K562 (cell line): ENCODE measurements around the gene CSRNP3. TPM values are rescaled to one million over a fixed set of nuclear protein-coding genes. Genes with fewer than 3 reads are reported as not detected.
A peak's percentile ranks its signal among the peaks of the same experiment; 100 is the strongest.

ENCODE experiments used
- ATAC-seq: fragments of 200-7000 bp; cut with Tn5 transposase; 3 replicates; pipeline ENCODE4 v1.9.1; 2020; ENCODE audit warnings: moderate library complexity
- Bru-seq: library from RNA; stranded (reverse); fragments of 400-500 nt; gene quantifications from one replicate; lab custom pipeline; 2021; lab: Mats Ljungman, UMichigan
- BruChase-seq, 2 experiments: library from RNA; stranded (reverse); fragments of 400-500 nt; gene quantifications; one replicate each; lab custom pipeline; 2021; lab: Mats Ljungman, UMichigan
- BruUV-seq: library from RNA; stranded (reverse); fragments of 400-500 nt; replicated peaks from 2 replicates; lab custom pipeline; 2021; lab: Mats Ljungman, UMichigan
- CTCF ChIA-PET: fragments of 300-600 bp; formaldehyde crosslinking; extraction: SDS; loops from one replicate; lab custom pipeline; 2021; ENCODE audit warnings: low intra/inter-chr PET ratio; lab: Yijun Ruan, JAX
- POLR2A ChIA-PET: fragments of 300-600, 350-650 bp; sonication (Branson Sonifier 250); formaldehyde crosslinking; extraction: SDS; loops from one replicate; lab custom pipeline; 2021; ENCODE audit warnings: antibody characterized with exemption, inconsistent platforms; lab: Yijun Ruan, JAX
- DNase-seq, 4 experiments: peaks; one replicate each; pipeline versions ENCODE4 v3.0.0 to v3.0.0-alpha.2; 2011 to 2018; ENCODE audit warnings: low spot score in 3 of 4, mixed read lengths in 3 of 4; ENCODE audit errors: extremely low read depth in 1 of 4
- FAIRE-seq: peaks from 2 replicates; lab custom pipeline; 2011; peaks lifted over from hg19 to GRCh38; lab: Jason Lieb, UNC
- H2AFZ ChIP-seq: 2 replicates; pipeline ENCODE4 v1.6.0; 2011; ENCODE audit warnings: low read depth, low read length, control low read depth, inconsistent platforms
- H3K27ac ChIP-seq: fragments of 200-600 bp; 3 replicates; pipeline ENCODE4 v1.8.0; 2011; ENCODE audit warnings: low read depth, mild to moderate bottlenecking, control low read depth, inconsistent platforms, low read length, moderate library complexity, mixed read lengths; ENCODE audit errors: extremely low read depth
- H3K27me3 ChIP-seq, 2 experiments: fragments of 300-600 bp in 1 of 2; 2 replicates in 1 of 2; 3 replicates in 1 of 2; pipeline versions ENCODE4 v1.6.0 to v1.8.0; 2011; ENCODE audit warnings: inconsistent platforms in 2 of 2, low read length in 2 of 2, mild to moderate bottlenecking in 1 of 2, mixed read lengths in 1 of 2, moderate library complexity in 1 of 2; ENCODE audit not compliant: control insufficient read depth in 2 of 2, insufficient read depth in 2 of 2
- H3K36me3 ChIP-seq: fragments of 300-600 bp; 3 replicates; pipeline ENCODE4 v1.8.0; 2011; ENCODE audit warnings: mild to moderate bottlenecking, low read length, inconsistent platforms; ENCODE audit not compliant: control insufficient read depth, insufficient read depth
- H3K4me1 ChIP-seq, 2 experiments: fragments of 200-600 bp in 1 of 2; replicated peaks in 1 of 2; 2 replicates in 1 of 2; 3 replicates in 1 of 2; pipeline versions ENCODE4 v1.5.1 to v1.8.0; 2011; ENCODE audit warnings: inconsistent platforms in 2 of 2, low read length in 2 of 2, mild to moderate bottlenecking in 1 of 2, mixed read lengths in 1 of 2, moderate library complexity in 1 of 2; ENCODE audit not compliant: control insufficient read depth in 2 of 2, insufficient read depth in 2 of 2
- H3K4me2 ChIP-seq: 2 replicates; pipeline ENCODE4 v1.6.1; 2011; ENCODE audit warnings: low read length, control low read depth, inconsistent platforms, mixed read lengths; ENCODE audit not compliant: insufficient read depth
- H3K4me3 ChIP-seq: fragments of 200-600 bp; sonication (generic), shearing (Covaris generic); 2 replicates; pipeline ENCODE4 v1.5.1; 2016; ENCODE audit warnings: control low read depth, inconsistent platforms
- H3K79me2 ChIP-seq: fragments of 200-600 bp; 3 replicates; pipeline ENCODE4 v1.8.0; 2011; ENCODE audit warnings: low read length, inconsistent platforms; ENCODE audit not compliant: control insufficient read depth, insufficient read depth
- H3K9ac ChIP-seq, 2 experiments: 2 replicates each; pipeline versions ENCODE4 v1.6.0 to v1.6.1; 2011; ENCODE audit warnings: low read depth in 2 of 2, low read length in 2 of 2, control low read depth in 1 of 2, inconsistent platforms in 1 of 2, mild to moderate bottlenecking in 1 of 2, mixed read lengths in 1 of 2; ENCODE audit not compliant: insufficient read depth in 1 of 2
- H3K9me1 ChIP-seq: one replicate; pipeline ENCODE4 v1.6.0; 2011; ENCODE audit warnings: inconsistent platforms, mild to moderate bottlenecking, low read length, moderate library complexity; ENCODE audit not compliant: control insufficient read depth, insufficient read depth
- H3K9me3 ChIP-seq: replicated peaks from 2 replicates; pipeline ENCODE4 v1.5.1; 2011; ENCODE audit warnings: low read depth, low read length, inconsistent platforms; ENCODE audit not compliant: control insufficient read depth, insufficient read depth
- H4K20me1 ChIP-seq: replicated peaks from 2 replicates; pipeline ENCODE4 v1.6.1; 2011; ENCODE audit warnings: low read length, inconsistent platforms, mixed read lengths; ENCODE audit not compliant: control insufficient read depth, insufficient read depth
- HDAC1 ChIP-seq, 2 experiments: fragments of 450-650 bp; IDR thresholded peaks; 2 replicates each; pipeline ENCODE4 v1.6.1; 2016 to 2017; ENCODE audit warnings: inconsistent platforms in 1 of 2, mild to moderate bottlenecking in 1 of 2, moderate library complexity in 1 of 2
- NR0B1 ChIP-seq: fragments of 450-650 bp; IDR thresholded peaks from one replicate; pipeline ENCODE4 v1.6.1; 2018; ENCODE audit warnings: mild to moderate bottlenecking, moderate library complexity; ENCODE audit not compliant: partially characterized antibody
- ZNF511 ChIP-seq: sonication (generic); formaldehyde crosslinking; IDR thresholded peaks from 2 replicates; pipeline ENCODE4 v1.8.0; 2022; ENCODE audit warnings: mild to moderate bottlenecking, missing genetic modification reagents
- ZSCAN29 ChIP-seq: fragments of 450-650 bp; IDR thresholded peaks from 2 replicates; pipeline ENCODE4 v1.6.1; 2017
- WGBS: fragments of 100-300 bp; shearing (Covaris generic); methylation state at CpG from one replicate; pipeline ENCODE4 v1.1.6; 2016; ENCODE audit warnings: low coverage, mixed read lengths; ENCODE audit not compliant: insufficient coverage; ENCODE audit errors: missing lambda C conversion rate; 5-methylcytosine and 5-hydroxymethylcytosine counted together
- in situ Hi-C: fragments of 300-500 bp; cut with MboI; formaldehyde crosslinking; loops from 4 replicates; pipeline ENCODE4 v1.15.0; 2018; ENCODE audit warnings: inconsistent platforms, mixed read lengths
- intact Hi-C: fragments of 100-400 bp; cut with micrococcal nuclease; formaldehyde crosslinking; loops from 2 replicates; pipeline ENCODE4 v1.14.2; 2022
- long read RNA-seq, 3 experiments: library from polyadenylated mRNA in 2 of 3; library from RNA in 1 of 3; unstranded in 2 of 3; stranded (forward) in 1 of 3; transcript quantifications; one replicate each; pipeline ENCODE4 v2.0.0, GENCODE V29; 2019 to 2022
- polyA minus RNA-seq, 3 experiments: library from RNA; depleted of rRNA, polyadenylated mRNA; stranded (reverse); fragments of >200 nt; gene quantifications; 2 replicates each; pipeline ENCODE4 v1.2.3, GENCODE V29; 2011
- polyA plus RNA-seq, 8 experiments: library from polyadenylated mRNA; depleted of rRNA in 4 of 8; stranded (reverse) in 5 of 8; unstranded in 3 of 8; fragments of >200 nt; fragmentation: Nextera tagmentation in 2 of 8; fragmentation: Illumina TruSeq in 1 of 8; extraction: Ambion mirVana in 2 of 8; extraction: Trizol in 1 of 8; gene quantifications; 2 replicates each; pipeline versions ENCODE4 v1.2.1 to v1.2.3, GENCODE V29; 2011 to 2014; ENCODE audit warnings: inconsistent platforms in 1 of 8, missing spikeins in 1 of 8
- total RNA-seq, 7 experiments: library from RNA; depleted of rRNA in 6 of 7; stranded (reverse); fragments of >200 nt in 6 of 7; fragmentation: Illumina TruSeq in 2 of 7; extraction: Trizol in 2 of 7; gene quantifications; 2 replicates each; pipeline versions ENCODE4 v1.2.1 to v1.2.3, GENCODE V29; 2011 to 2021; ENCODE audit warnings: low replicate concordance in 1 of 7

CSRNP3 gene
- not detected in 2 replicates for total RNA-seq (2011; cell fraction: chromatin; rRNA removed; ENCODE audit: low replicate concordance)
- not detected in 2 replicates for total RNA-seq (2011; cell fraction: nucleolus; rRNA removed)
- total RNA-seq (2011; cell fraction: nucleoplasm; rRNA removed): not detected in 2 replicates
- total RNA-seq (2014; rRNA removed) (not detected in 2 replicates), total RNA-seq (2014; rRNA removed; fragmentation: Illumina TruSeq; extraction: Trizol) (not detected in 2 replicates), total RNA-seq (2015; rRNA removed; fragmentation: Illumina TruSeq; extraction: Trizol) (not detected in 2 replicates), total RNA-seq (2021) (0.04 TPM in 1 of 2 replicates, not detected in the other), polyA plus RNA-seq (2011; rRNA removed) (not detected in 2 replicates), polyA plus RNA-seq (2014; fragmentation: Illumina TruSeq; extraction: Trizol) (not detected in 2 replicates), polyA plus RNA-seq (2014; fragmentation: Nextera tagmentation; extraction: Ambion mirVana) (not detected), polyA plus RNA-seq (2014; rRNA removed) (not detected in 2 replicates), polyA minus RNA-seq (2011; rRNA and poly(A)+ RNA removed) (not detected in 2 replicates), Bru-seq, nascent RNA (percentile 13 among the genes with signal in this experiment), BruChase-seq, experiment 1, labeled RNA remaining after a 2-hour chase (percentile 13 among the genes with signal in this experiment), BruChase-seq, experiment 2, labeled RNA remaining after a 6-hour chase (percentile 9 among the genes with signal in this experiment)
- polyA plus RNA-seq (2011; cell fraction: cytosol; rRNA removed): not detected in 2 replicates
- not detected in 2 replicates for polyA plus RNA-seq (2011; cell fraction: nucleus; rRNA removed)
- not detected in 2 replicates for polyA plus RNA-seq (2012)
- polyA minus RNA-seq (2011; cell fraction: cytosol; rRNA and poly(A)+ RNA removed): not detected in 2 replicates
- polyA minus RNA-seq (2011; cell fraction: nucleus; rRNA and poly(A)+ RNA removed): not detected in 2 replicates
- long read RNA-seq, experiment 1: 0 reads
- long read RNA-seq, experiment 2: 0 reads
- long read RNA-seq, experiment 3: 0 reads

- no peak within 1 kb of the TSS for H3K27ac ChIP-seq
- no peaks in the 10 kb centered on the region for H3K27me3 ChIP-seq
- H3K36me3 ChIP-seq: no peaks in the 10 kb centered on the region
- no peaks in the 10 kb centered on the region for H3K4me1 ChIP-seq
- H3K9me3 ChIP-seq: no peaks in the 10 kb centered on the region; the same call in none of the 2 replicates
- under 1% methylated on average over 8 of the region's 8 CpGs for WGBS
- H3K9me1 ChIP-seq: no peaks in the 10 kb centered on the region
- CTCF ChIA-PET: no interaction called here
- no peak within 1 kb of the TSS for H2AFZ ChIP-seq
- no peak within 1 kb of the TSS for H3K4me3 ChIP-seq
- TF ChIP-seq NR0B1 (no peak), HDAC1 (IDR thresholded peaks at IDR 0.05) (no peak), ZNF511 (no peak), ZSCAN29 (no peak)
- H3K9ac ChIP-seq: no peak within 1 kb of the TSS
- intact Hi-C loops: no loop called here
- H3K4me2 ChIP-seq: no peak within 1 kb of the TSS
- DNase-seq: no peak
- BruUV-seq: no TSS peak
- no peaks in the 10 kb centered on the region for H3K79me2 ChIP-seq
- no peaks in the 10 kb centered on the region for H4K20me1 ChIP-seq
- POLR2A ChIA-PET: interaction anchor here (0.7 kb wide), 1 partner anchor 668 kb away, joined by 3 read pairs; no protein-coding TSS in a partner anchor
- in situ Hi-C loops: no loop called here
- FAIRE-seq: no peak
- no peak for ATAC-seq
These were observed at the start of gene CSRNP3 for GRCh38 chr2:165469417-165469816. TSS of gene CSRNP3 (plus strand) at chr2:165469698. CDS start at chr2:165595066, 125,368 bp downstream.
